ENCODE data around the gene FANCC. TPM values are rescaled to one million over a fixed set of nuclear protein-coding genes. Genes with fewer than 3 reads are reported as not detected.

The FANCC gene
- total and polyA plus RNA-seq, 2 of the 13 experiments (the other 11 are each of a cell fraction or from before 2014, with no cell fraction given) = 7.4 to 8.6 TPM

DNA sequence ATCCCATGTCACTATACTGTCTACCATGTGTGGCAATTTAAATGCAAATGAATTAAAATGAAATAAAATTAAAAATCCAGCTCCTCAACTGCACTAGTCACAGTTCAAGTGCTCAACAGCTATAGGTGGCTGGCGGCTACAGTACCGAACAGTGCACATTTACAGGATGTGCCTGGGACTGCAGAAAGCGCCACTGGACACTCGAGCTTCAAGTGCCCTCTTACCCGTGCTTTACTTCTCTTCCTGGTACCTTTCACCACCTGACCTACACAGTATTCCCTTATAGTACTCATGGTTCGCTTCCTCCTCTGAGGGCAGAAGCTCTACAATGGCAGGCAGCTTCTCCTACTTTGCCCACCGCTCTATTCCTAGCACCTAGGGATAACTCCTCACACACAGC is 166.6 kb downstream of the FANCC start:
- H3K4me1 ChIP-seq (ENCODE audit: insufficient read depth, low read length) = peaks cover 18% of the 10 kb centered on the region
- DNase-seq (ENCODE audit: low spot score) (no peak), FAIRE-seq (no peak), ATAC-seq (no peak)
- no peak overlapping the region for H2AFZ ChIP-seq (ENCODE audit: low read length)
- WGBS (ENCODE audit: low lambda C conversion rate) = 96% methylated on average over 7 of the region's 7 CpGs
- H4K20me1 ChIP-seq (ENCODE audit: insufficient read depth, low read length) = no peaks in the 10 kb centered on the region
- TF ChIP-seq, protein P1, sequence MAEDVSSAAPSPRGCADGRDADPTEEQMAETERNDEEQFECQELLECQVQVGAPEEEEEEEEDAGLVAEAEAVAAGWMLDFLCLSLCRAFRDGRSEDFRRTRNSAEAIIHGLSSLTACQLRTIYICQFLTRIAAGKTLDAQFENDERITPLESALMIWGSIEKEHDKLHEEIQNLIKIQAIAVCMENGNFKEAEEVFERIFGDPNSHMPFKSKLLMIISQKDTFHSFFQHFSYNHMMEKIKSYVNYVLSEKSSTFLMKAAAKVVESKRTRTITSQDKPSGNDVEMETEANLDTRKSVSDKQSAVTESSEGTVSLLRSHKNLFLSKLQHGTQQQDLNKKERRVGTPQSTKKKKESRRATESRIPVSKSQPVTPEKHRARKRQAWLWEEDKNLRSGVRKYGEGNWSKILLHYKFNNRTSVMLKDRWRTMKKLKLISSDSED (CRISPR knock-in tag; IDR thresholded peaks at IDR 0.05) = no peak
- no peak for TF ChIP-seq JUND (CRISPR knock-in tag; IDR thresholded peaks at IDR 0.05)
- no peak for TF ChIP-seq MYNN (CRISPR knock-in tag; IDR thresholded peaks at IDR 0.05; ENCODE audit: low read depth)
- H3K9ac ChIP-seq (ENCODE audit: insufficient read depth, low read depth, low read length) = no peak overlapping the region
- ChIA-PET POLR2A (no interaction called here), CTCF (ENCODE audit: low intra/inter-chr PET ratio, low total read pairs) (no interaction called here)
- H3K4me3 ChIP-seq (replicated peaks in 1 of 3; ENCODE audit: insufficient read depth in 1 of 3, low read depth in 2 of 3, low read length in 3 of 3) = no peak overlapping the region
- H3K36me3 ChIP-seq (replicated peaks in 1 of 2; ENCODE audit: control insufficient read depth in 1 of 2, insufficient read depth in 2 of 2, low read length in 2 of 2) = no peaks in the 10 kb centered on the region
- intact Hi-C loops (cut with micrococcal nuclease; ENCODE audit: unreplicated experiment) (no loop called here), in situ Hi-C loops (cut with HindIII; ENCODE audit: extremely low pct_ligation_motif_present, low pct_unique_long_range_greater_than_20kb) (no loop called here)
- no peaks in the 10 kb centered on the region for H3K9me3 ChIP-seq (ENCODE audit: low read length)
- H3K79me2 ChIP-seq (ENCODE audit: insufficient read depth, low read length) = no peaks in the 10 kb centered on the region
- H3K27me3 ChIP-seq (ENCODE audit: control insufficient read depth in 1 of 2, insufficient read depth in 2 of 2, low read length in 2 of 2) = no peaks in the 10 kb centered on the region
- BruUV-seq (replicated peaks) = no TSS peak
- no peak overlapping the region for H3K27ac ChIP-seq (ENCODE audit: extremely low read length, insufficient read depth, low read length)
- H3K4me2 ChIP-seq (ENCODE audit: low read depth, low read length) = no peak overlapping the region

DNA sequence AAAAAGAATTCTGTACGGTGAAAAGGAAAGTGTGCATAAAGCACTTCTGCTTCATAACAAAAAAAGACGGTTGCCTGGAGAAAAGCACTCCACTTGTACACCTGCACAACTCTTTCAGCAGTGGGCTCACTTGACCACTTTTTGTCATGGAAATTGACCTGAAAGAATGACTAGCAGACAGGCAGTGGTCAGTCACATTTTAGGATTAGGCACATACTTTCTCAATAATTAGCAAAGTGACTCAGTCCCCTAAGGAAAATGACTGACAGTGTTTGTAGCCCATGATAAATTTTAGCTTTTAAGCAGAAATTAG is 169.3 kb downstream of the FANCC start:
- CTCF ChIA-PET (ENCODE audit: low intra/inter-chr PET ratio, low total read pairs) = no interaction called here
- no peak for FAIRE-seq
- Histone ChIP-seq H3K4me1 (ENCODE audit: insufficient read depth, low read length) (peaks cover 34% of the 10 kb centered on the region), H3K9me3 (ENCODE audit: low read length) (no peaks in the 10 kb centered on the region), H3K79me2 (ENCODE audit: insufficient read depth, low read length) (no peaks in the 10 kb centered on the region), H3K4me3 (replicated peaks in 1 of 3; ENCODE audit: insufficient read depth in 1 of 3, low read depth in 2 of 3, low read length in 3 of 3) (no peak overlapping the region), H3K4me2 (ENCODE audit: low read depth, low read length) (no peak overlapping the region), H3K27me3 (ENCODE audit: control insufficient read depth in 1 of 2, insufficient read depth in 2 of 2, low read length in 2 of 2) (no peaks in the 10 kb centered on the region), H2AFZ (ENCODE audit: low read length) (no peak overlapping the region), H4K20me1 (ENCODE audit: insufficient read depth, low read length) (no peaks in the 10 kb centered on the region), H3K36me3 (replicated peaks in 1 of 2; ENCODE audit: control insufficient read depth in 1 of 2, insufficient read depth in 2 of 2, low read length in 2 of 2) (no peaks in the 10 kb centered on the region), H3K27ac (ENCODE audit: extremely low read length, insufficient read depth, low read length) (no peak overlapping the region), H3K9ac (ENCODE audit: insufficient read depth, low read depth, low read length) (no peak overlapping the region)
- intact Hi-C loops (cut with micrococcal nuclease; ENCODE audit: unreplicated experiment) (no loop called here), in situ Hi-C loops (cut with HindIII; ENCODE audit: extremely low pct_ligation_motif_present, low pct_unique_long_range_greater_than_20kb) (no loop called here)
- POLR2A ChIA-PET = no interaction called here
- no peak for ATAC-seq
- DNase-seq (ENCODE audit: low spot score) = no peak
- no TSS peak for BruUV-seq (replicated peaks)
- TF ChIP-seq NCOR1 (IDR thresholded peaks at IDR 0.05; ENCODE audit: borderline replicate concordance, low read length) (no peak), MTA3 (CRISPR knock-in tag; IDR thresholded peaks at IDR 0.05) (no peak), ZNF550 (CRISPR knock-in tag; IDR thresholded peaks at IDR 0.05; ENCODE audit: borderline replicate concordance) (no peak), ATRX (CRISPR knock-in tag; IDR thresholded peaks at IDR 0.05; ENCODE audit: borderline replicate concordance) (no peak), MBD4 (IDR thresholded peaks at IDR 0.05; ENCODE audit: borderline replicate concordance, low read length) (no peak)
- TF ChIP-seq, protein P2, sequence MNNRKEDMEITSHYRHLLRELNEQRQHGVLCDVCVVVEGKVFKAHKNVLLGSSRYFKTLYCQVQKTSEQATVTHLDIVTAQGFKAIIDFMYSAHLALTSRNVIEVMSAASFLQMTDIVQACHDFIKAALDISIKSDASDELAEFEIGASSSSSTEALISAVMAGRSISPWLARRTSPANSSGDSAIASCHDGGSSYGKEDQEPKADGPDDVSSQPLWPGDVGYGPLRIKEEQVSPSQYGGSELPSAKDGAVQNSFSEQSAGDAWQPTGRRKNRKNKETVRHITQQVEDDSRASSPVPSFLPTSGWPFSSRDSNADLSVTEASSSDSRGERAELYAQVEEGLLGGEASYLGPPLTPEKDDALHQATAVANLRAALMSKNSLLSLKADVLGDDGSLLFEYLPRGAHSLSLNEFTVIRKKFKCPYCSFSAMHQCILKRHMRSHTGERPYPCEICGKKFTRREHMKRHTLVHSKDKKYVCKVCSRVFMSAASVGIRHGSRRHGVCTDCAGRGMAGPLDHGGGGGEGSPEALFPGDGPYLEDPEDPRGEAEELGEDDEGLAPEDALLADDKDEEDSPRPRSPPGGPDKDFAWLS (CRISPR knock-in tag; IDR thresholded peaks at IDR 0.05; ENCODE audit: borderline replicate concordance) = no peak
- TF ChIP-seq, protein P3, sequence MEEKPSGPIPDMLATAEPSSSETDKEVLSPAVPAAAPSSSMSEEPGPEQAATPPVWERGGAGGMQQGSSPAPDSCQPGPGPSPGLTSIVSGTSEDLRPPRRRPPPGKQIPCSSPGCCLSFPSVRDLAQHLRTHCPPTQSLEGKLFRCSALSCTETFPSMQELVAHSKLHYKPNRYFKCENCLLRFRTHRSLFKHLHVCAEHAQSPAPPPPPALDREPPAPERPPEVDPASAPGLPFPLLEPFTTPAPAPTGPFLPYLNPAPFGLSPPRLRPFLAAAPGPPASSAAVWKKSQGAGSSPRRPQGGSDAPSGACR (CRISPR knock-in tag; IDR thresholded peaks at IDR 0.05) = no peak
- WGBS (ENCODE audit: low lambda C conversion rate) = 96% methylated on average over 2 of the region's 2 CpGs
